IMR-90 (cell line): ENCODE data around the gene RABEP1. TPM values are rescaled to one million over a fixed set of nuclear protein-coding genes. Genes with fewer than 3 reads are reported as not detected.

Experiments
- ATAC-seq: fragments of 200-7000 bp; cut with Tn5 transposase; 2 replicates; pipeline ENCODE4 v1.9.1; 2020; ENCODE audit warnings: low read depth, mild to moderate bottlenecking, moderate library complexity
- BruUV-seq: library from RNA; stranded (reverse); fragments of 400-500 nt; replicated peaks from 2 replicates; lab custom pipeline; 2021; lab: Mats Ljungman, UMichigan
- CTCF ChIA-PET: fragments of 300-600 bp; formaldehyde crosslinking; extraction: SDS; loops from one replicate; lab custom pipeline; 2021; ENCODE audit warnings: antibody characterized with exemption; lab: Yijun Ruan, JAX
- POLR2A ChIA-PET: fragments of 300-600 bp; sonication (Branson Sonifier 250); formaldehyde crosslinking; loops from one replicate; lab custom pipeline; 2022; ENCODE audit warnings: antibody characterized with exemption; ENCODE audit not compliant: unreplicated experiment; lab: Charles Lee
- DNase-seq: peaks from one replicate; pipeline ENCODE4 v3.0.0; 2013
- H2AFZ ChIP-seq: replicated peaks from 2 replicates; pipeline ENCODE3; 2013; ENCODE audit warnings: low read length, mild to moderate bottlenecking; ENCODE audit not compliant: poor library complexity
- H2AK5ac ChIP-seq: 2 replicates; pipeline ENCODE4 v1.6.1; 2013; ENCODE audit warnings: low read depth, low read length, inconsistent platforms
- H2AK9ac ChIP-seq: replicated peaks from 2 replicates; pipeline ENCODE3; 2013; ENCODE audit warnings: mild to moderate bottlenecking, low read depth, low read length, moderate library complexity; ENCODE audit not compliant: poor library complexity
- H2BK120ac ChIP-seq: 2 replicates; pipeline ENCODE4 v1.6.1; 2013; ENCODE audit warnings: low read depth, low read length, inconsistent platforms
- H2BK15ac ChIP-seq: 3 replicates; pipeline ENCODE4 v1.6.1; 2013; ENCODE audit warnings: low read depth, low read length, inconsistent platforms
- H2BK20ac ChIP-seq: 2 replicates; pipeline ENCODE4 v1.6.1; 2013; ENCODE audit warnings: low read depth, mild to moderate bottlenecking, inconsistent platforms, low read length, moderate library complexity
- H2BK5ac ChIP-seq: 2 replicates; pipeline ENCODE4 v1.6.1; 2013; ENCODE audit warnings: mild to moderate bottlenecking, low read depth, low read length, inconsistent platforms; ENCODE audit not compliant: poor library complexity, severe bottlenecking
- H3K14ac ChIP-seq: replicated peaks from 2 replicates; pipeline ENCODE4 v1.6.1; 2013; ENCODE audit warnings: low read depth, low read length, inconsistent platforms
- H3K18ac ChIP-seq: 2 replicates; pipeline ENCODE4 v1.6.1; 2013; ENCODE audit warnings: low read depth, low read length, control low read depth
- H3K23ac ChIP-seq: 2 replicates; pipeline ENCODE4 v1.6.1; 2013; ENCODE audit warnings: low read depth, low read length, inconsistent platforms
- H3K27ac ChIP-seq: 2 replicates; pipeline ENCODE4 v1.5.1; 2013; ENCODE audit warnings: mild to moderate bottlenecking, control low read depth, low read length; ENCODE audit not compliant: insufficient read depth
- H3K27me3 ChIP-seq: 2 replicates; pipeline ENCODE4 v1.6.1; 2013; ENCODE audit warnings: low read length; ENCODE audit not compliant: control insufficient read depth, insufficient read depth
- H3K36me3 ChIP-seq: 2 replicates; pipeline ENCODE4 v1.6.1; 2013; ENCODE audit warnings: low read length, mixed read lengths; ENCODE audit not compliant: control insufficient read depth, insufficient read depth
- H3K4ac ChIP-seq: 2 replicates; pipeline ENCODE4 v1.6.1; 2013; ENCODE audit warnings: low read depth, low read length, inconsistent platforms
- H3K4me1 ChIP-seq: 2 replicates; pipeline ENCODE4 v1.6.1; 2013; ENCODE audit warnings: low read length, mixed read lengths; ENCODE audit not compliant: control insufficient read depth, insufficient read depth
- H3K4me2 ChIP-seq: 2 replicates; pipeline ENCODE4 v1.6.1; 2013; ENCODE audit warnings: low read depth, mild to moderate bottlenecking, control low read depth, low read length, moderate library complexity
- H3K4me3 ChIP-seq: 2 replicates; pipeline ENCODE4 v1.5.1; 2013; ENCODE audit warnings: low read depth, mild to moderate bottlenecking, control low read depth, low read length, moderate library complexity; ENCODE audit not compliant: insufficient read depth
- H3K56ac ChIP-seq: 2 replicates; pipeline ENCODE4 v1.6.1; 2013; ENCODE audit warnings: low read length, inconsistent platforms; ENCODE audit not compliant: insufficient read depth; ENCODE audit errors: extremely low read depth
- H3K79me1 ChIP-seq, 2 experiments: 2 replicates each; pipeline ENCODE4 v1.6.1; 2013; ENCODE audit warnings: low read length in 2 of 2, inconsistent platforms in 1 of 2, low read depth in 1 of 2
- H3K9ac ChIP-seq: 2 replicates; pipeline ENCODE4 v1.6.1; 2013; ENCODE audit warnings: low read depth, low read length, control low read depth
- H3K9me1 ChIP-seq: 2 replicates; pipeline ENCODE4 v1.6.1; 2013; ENCODE audit warnings: low read length, inconsistent platforms; ENCODE audit not compliant: insufficient read depth
- H3K9me3 ChIP-seq: 2 replicates; pipeline ENCODE4 v1.6.1; 2013; ENCODE audit warnings: low read length; ENCODE audit not compliant: control insufficient read depth, insufficient read depth
- H4K20me1 ChIP-seq: 2 replicates; pipeline ENCODE4 v1.6.1; 2013; ENCODE audit warnings: low read length, inconsistent platforms; ENCODE audit not compliant: insufficient read depth
- H4K5ac ChIP-seq: 2 replicates; pipeline ENCODE4 v1.6.1; 2013; ENCODE audit warnings: mild to moderate bottlenecking, low read depth, low read length, control low read depth
- H4K8ac ChIP-seq, 2 experiments: 2 replicates each; pipeline ENCODE4 v1.6.1; 2013; ENCODE audit warnings: low read depth in 2 of 2, low read length in 2 of 2, control low read depth in 1 of 2, inconsistent platforms in 1 of 2
- H4K91ac ChIP-seq: 2 replicates; pipeline ENCODE4 v1.6.1; 2013; ENCODE audit warnings: low read depth, low read length, inconsistent platforms; ENCODE audit not compliant: insufficient read depth
- FOS ChIP-seq: fragments of 150-350 bp; IDR thresholded peaks from 2 replicates; pipeline ENCODE4 v1.6.1; 2016; ENCODE audit warnings: low read depth, low read length
- MAFK ChIP-seq: IDR thresholded peaks from 2 replicates; pipeline ENCODE4 v1.6.1; 2012; ENCODE audit warnings: low read depth, low read length, improper control_type of control experiment
- MXI1 ChIP-seq: IDR thresholded peaks from 2 replicates; pipeline ENCODE4 v1.6.1; 2012; ENCODE audit warnings: low read depth, mild to moderate bottlenecking, low read length, moderate library complexity, borderline replicate concordance
- RFX5 ChIP-seq: IDR thresholded peaks from 2 replicates; pipeline ENCODE4 v1.8.0; 2012; ENCODE audit warnings: low read depth, mild to moderate bottlenecking, low read length, moderate library complexity
- WGBS, 2 experiments: methylation state at CpG; one replicate each; pipeline versions ENCODE4 v1.1.5 to v1.1.7; 2013; ENCODE audit warnings: missing lambda C conversion rate in 2 of 2; ENCODE audit not compliant: insufficient read length in 1 of 2; ENCODE audit errors: extremely low coverage in 2 of 2; 5-methylcytosine and 5-hydroxymethylcytosine counted together
- dilution Hi-C: fragments of 300-500 bp; cut with HindIII; formaldehyde crosslinking; loops from one replicate; pipeline ENCODE4 v1.14.3; 2018; ENCODE audit warnings: low sequenced_read_pairs; ENCODE audit not compliant: unreplicated experiment
- in situ Hi-C: fragments of 300-500 bp; cut with MboI; formaldehyde crosslinking; loops from 3 replicates; pipeline ENCODE4 v1.14.3; 2019; ENCODE audit warnings: low sequenced_read_pairs, inconsistent platforms, mixed read lengths
- intact Hi-C: fragments of 100-400 bp; cut with micrococcal nuclease; formaldehyde crosslinking; loops from 2 replicates; pipeline ENCODE4 v1.10.0; 2022
- polyA plus RNA-seq, 3 experiments: library from polyadenylated mRNA; depleted of rRNA; stranded (reverse); fragments of >200 nt; gene quantifications; 2 replicates each; pipeline ENCODE4 v1.2.3, GENCODE V29; 2012; ENCODE audit warnings: low replicate concordance in 1 of 3
- total RNA-seq: library from RNA; depleted of rRNA; stranded (reverse); fragments of >200 nt; gene quantifications from 2 replicates; pipeline ENCODE4 v1.2.3, GENCODE V29; 2012

RABEP1 gene
- total and polyA plus RNA-seq, 2 of the 4 experiments (the other 2 are of a cell fraction), result 15.3 to 38.2 TPM

DNA sequence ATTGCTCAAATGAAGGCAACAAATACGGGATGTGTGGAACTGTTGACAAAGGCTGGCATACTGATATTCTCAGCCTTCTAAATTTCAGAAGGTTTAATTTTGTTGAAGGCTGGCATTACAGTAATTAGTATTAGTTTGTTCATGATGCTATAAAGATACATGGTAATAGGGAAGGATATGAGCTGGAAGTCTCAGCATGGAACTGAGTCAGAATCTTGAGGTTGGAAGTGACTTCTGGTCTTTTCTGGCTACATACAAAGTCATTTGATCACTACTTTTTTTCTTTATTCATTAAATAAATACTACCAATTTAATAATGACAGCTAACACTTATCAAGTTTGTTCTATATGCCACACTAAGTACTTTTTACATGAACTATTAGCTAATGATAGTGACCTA lies 22.6 kb downstream of the RABEP1 start:
- Histone ChIP-seq H3K4ac (no peak overlapping the region), H2AK5ac (no peak overlapping the region), H3K79me1 (peaks cover 30 to 73% of the 10 kb centered on the region in 2 experiments), H3K4me2 (no peak overlapping the region), H3K18ac (no peak overlapping the region), H3K27me3 (no peaks in the 10 kb centered on the region), H3K14ac (no peak overlapping the region), H3K9me1 (0 out of 2 replicates have a peak, but pooled peaks cover 3% of the 10 kb centered on the region), H3K36me3 (no peaks in the 10 kb centered on the region; the same call in 1 of the 2 replicates), H4K91ac (no peak overlapping the region), H2BK5ac (no peak overlapping the region), H2BK120ac (no peak overlapping the region), H3K4me1 (0 out of 2 replicates have a peak, but pooled peaks cover 2% of the 10 kb centered on the region), H2AFZ (no peak overlapping the region), H3K23ac (no peak overlapping the region), H4K20me1 (peaks cover 52% of the 10 kb centered on the region), H4K5ac (no peak overlapping the region), H2BK20ac (no peak overlapping the region), H3K27ac (no peak overlapping the region), H2AK9ac (no peak overlapping the region), H4K8ac (no peak overlapping the region), H3K9me3 (no peaks in the 10 kb centered on the region), H3K9ac (no peak overlapping the region), H3K4me3 (no peak overlapping the region), H3K56ac (no peak overlapping the region), H2BK15ac (no peak overlapping the region)
- DNase-seq (no peak), ATAC-seq (no peak)
- dilution Hi-C loops, result no loop called here
- intact Hi-C loops, result no loop called here
- POLR2A ChIA-PET, result no interaction called here
- TF ChIP-seq MAFK, result no peak
- TF ChIP-seq MXI1, result no peak
- no peak for TF ChIP-seq RFX5
- no peak for TF ChIP-seq FOS
- in situ Hi-C loops, result no loop called here
- no CpG with 5 or more reads among the region's 1 CpG for WGBS, 2 experiments
- BruUV-seq, result no TSS peak
- CTCF ChIA-PET, result no interaction called here
